Suprapubic skin (tissue), 4 donors: ENCODE results near the gene UBE2D1. TPM values are rescaled to one million over a fixed set of nuclear protein-coding genes. Genes with fewer than 3 reads are reported as not detected.

ENCODE experiments used
- DNase-seq, 2 donors: peaks; one replicate each; pipeline ENCODE4 v3.0.0-alpha.2; 2019; ENCODE audit warnings: low spot score in 2 of 2
- H3K27ac ChIP-seq: fragments of 200-600 bp; sonication (generic); one replicate; pipeline ENCODE4 v1.5.1; 2019
- H3K27me3 ChIP-seq: fragments of 200-600 bp; sonication (generic); one replicate; pipeline ENCODE4 v1.5.1; 2019
- H3K36me3 ChIP-seq: fragments of 200-600 bp; sonication (generic); one replicate; pipeline ENCODE4 v1.5.1; 2019
- H3K4me1 ChIP-seq: fragments of 200-600 bp; sonication (generic); one replicate; pipeline ENCODE4 v1.5.1; 2019
- H3K4me3 ChIP-seq: fragments of 200-600 bp; sonication (generic); one replicate; pipeline ENCODE4 v1.5.1; 2019; ENCODE audit warnings: mild to moderate bottlenecking
- H3K9me3 ChIP-seq: fragments of 200-600 bp; sonication (generic); one replicate; pipeline ENCODE4 v1.5.1; 2019
- EP300 ChIP-seq: sonication (generic); formaldehyde crosslinking; IDR thresholded peaks from one replicate; pipeline ENCODE4 v1.6.1; 2017; ENCODE audit warnings: antibody characterized with exemption
- POLR2A ChIP-seq, 2 donors: fragments of 450-650 bp; IDR thresholded peaks; one replicate each; pipeline ENCODE4 v1.6.1; 2017; ENCODE audit warnings: antibody characterized with exemption in 2 of 2, mild to moderate bottlenecking in 2 of 2, moderate library complexity in 2 of 2
- POLR2AphosphoS5 ChIP-seq, 3 donors: sonication (generic); formaldehyde crosslinking; IDR thresholded peaks; one replicate each; pipeline ENCODE4 v1.6.1; 2017; ENCODE audit warnings: antibody characterized with exemption in 3 of 3
- WGBS: methylation state at CpG from one replicate; pipeline ENCODE4 v1.1.5; 2018; 5-methylcytosine and 5-hydroxymethylcytosine counted together
- total RNA-seq, 4 donors: library from RNA; depleted of rRNA; stranded (reverse); fragments of >200 nt; gene quantifications; one replicate each; pipeline ENCODE4 v1.1.0, GENCODE V29; 2016
- TF ChIP-seq, protein P1 (sequence below), 2 donors: fragments of 200-600 bp in 1 of 2; fragments of 450-650 bp in 1 of 2; sonication (generic) in 1 of 2; IDR thresholded peaks; one replicate each; pipeline ENCODE4 v1.5.1; 2016 to 2019; ENCODE audit warnings: antibody characterized with exemption in 2 of 2, mild to moderate bottlenecking in 1 of 2, moderate library complexity in 1 of 2

Gene UBE2D1
- total RNA-seq, 4 donors from 2014 or later, result 8.3 to 11.5 (median 9.6) TPM

DNA sequence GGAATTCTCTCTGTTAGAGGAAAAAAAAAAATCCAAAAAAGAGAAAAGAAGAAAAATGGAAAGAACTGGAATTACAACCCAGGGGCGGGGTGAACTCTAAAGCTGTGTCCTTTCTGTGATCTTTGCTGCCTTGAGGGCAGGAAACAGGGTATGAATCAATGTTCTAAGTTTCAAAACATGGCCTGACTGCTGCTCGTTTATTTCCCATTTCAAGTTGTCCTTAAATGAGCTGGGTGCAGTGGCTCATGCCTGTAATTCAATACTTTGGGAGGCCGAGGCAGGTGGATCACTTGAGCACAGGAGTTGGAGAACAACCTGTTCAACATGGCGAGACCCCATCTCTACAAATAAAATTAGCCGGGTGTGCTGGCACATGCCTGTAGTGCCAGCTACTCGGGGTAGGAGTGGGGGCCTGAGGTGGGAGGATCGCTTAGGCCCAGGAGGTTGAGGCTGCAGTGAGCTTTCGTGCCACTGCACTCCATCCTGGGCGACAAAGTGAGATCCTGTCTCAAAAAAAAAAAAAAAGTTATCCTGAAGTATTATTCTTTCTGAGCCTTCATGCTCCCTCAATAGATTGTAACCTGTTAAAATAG is 25.7 kb downstream of the UBE2D1 start:
- 80% methylated on average over 9 of the region's 9 CpGs for WGBS
- Histone ChIP-seq H3K27me3 (no peaks in the 10 kb centered on the region), H3K4me3 (no peak overlapping the region), H3K36me3 (peaks cover 3% of the 10 kb centered on the region), H3K9me3 (no peaks in the 10 kb centered on the region), H3K4me1 (no peaks in the 10 kb centered on the region), H3K27ac (no peak overlapping the region)
- TF ChIP-seq, protein P1, sequence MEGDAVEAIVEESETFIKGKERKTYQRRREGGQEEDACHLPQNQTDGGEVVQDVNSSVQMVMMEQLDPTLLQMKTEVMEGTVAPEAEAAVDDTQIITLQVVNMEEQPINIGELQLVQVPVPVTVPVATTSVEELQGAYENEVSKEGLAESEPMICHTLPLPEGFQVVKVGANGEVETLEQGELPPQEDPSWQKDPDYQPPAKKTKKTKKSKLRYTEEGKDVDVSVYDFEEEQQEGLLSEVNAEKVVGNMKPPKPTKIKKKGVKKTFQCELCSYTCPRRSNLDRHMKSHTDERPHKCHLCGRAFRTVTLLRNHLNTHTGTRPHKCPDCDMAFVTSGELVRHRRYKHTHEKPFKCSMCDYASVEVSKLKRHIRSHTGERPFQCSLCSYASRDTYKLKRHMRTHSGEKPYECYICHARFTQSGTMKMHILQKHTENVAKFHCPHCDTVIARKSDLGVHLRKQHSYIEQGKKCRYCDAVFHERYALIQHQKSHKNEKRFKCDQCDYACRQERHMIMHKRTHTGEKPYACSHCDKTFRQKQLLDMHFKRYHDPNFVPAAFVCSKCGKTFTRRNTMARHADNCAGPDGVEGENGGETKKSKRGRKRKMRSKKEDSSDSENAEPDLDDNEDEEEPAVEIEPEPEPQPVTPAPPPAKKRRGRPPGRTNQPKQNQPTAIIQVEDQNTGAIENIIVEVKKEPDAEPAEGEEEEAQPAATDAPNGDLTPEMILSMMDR (IDR thresholded peaks at IDR 0.05), result no peak
- no peak for DNase-seq

DNA sequence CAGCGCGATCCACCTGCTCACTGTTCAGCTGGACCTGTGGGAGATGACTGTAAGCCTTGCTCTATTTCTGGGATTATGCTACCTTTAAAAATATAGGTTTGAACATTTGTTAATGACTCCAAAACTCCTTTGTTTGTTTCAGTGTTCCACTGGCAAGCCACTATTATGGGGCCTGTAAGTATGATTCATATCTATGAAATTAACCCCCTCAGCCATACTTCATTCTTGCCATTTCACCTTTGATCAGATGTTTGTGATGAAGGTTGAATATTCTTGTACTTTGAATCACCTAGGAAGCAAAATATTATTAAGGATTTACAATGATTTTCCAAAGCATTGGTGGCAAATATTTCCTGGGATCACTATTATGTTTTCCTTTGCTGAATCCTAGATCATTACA is 26.5 kb downstream of the UBE2D1 start:
- WGBS, result 98% methylated on average over 2 of the region's 2 CpGs
- DNase-seq, result no peak
- TF ChIP-seq POLR2AphosphoS5 (IDR thresholded peaks at IDR 0.05) (no peak), EP300 (no peak), POLR2A (IDR thresholded peaks at IDR 0.05) (no peak)
- TF ChIP-seq, protein P1 (IDR thresholded peaks at IDR 0.05), result no peak
- no peaks in the 10 kb centered on the region for H3K9me3 ChIP-seq
- H3K27me3 ChIP-seq, result no peaks in the 10 kb centered on the region
- H3K27ac ChIP-seq, result no peak overlapping the region
- no peak overlapping the region for H3K4me3 ChIP-seq
- H3K36me3 ChIP-seq, result peaks cover 3% of the 10 kb centered on the region
- no peaks in the 10 kb centered on the region for H3K4me1 ChIP-seq

DNA sequence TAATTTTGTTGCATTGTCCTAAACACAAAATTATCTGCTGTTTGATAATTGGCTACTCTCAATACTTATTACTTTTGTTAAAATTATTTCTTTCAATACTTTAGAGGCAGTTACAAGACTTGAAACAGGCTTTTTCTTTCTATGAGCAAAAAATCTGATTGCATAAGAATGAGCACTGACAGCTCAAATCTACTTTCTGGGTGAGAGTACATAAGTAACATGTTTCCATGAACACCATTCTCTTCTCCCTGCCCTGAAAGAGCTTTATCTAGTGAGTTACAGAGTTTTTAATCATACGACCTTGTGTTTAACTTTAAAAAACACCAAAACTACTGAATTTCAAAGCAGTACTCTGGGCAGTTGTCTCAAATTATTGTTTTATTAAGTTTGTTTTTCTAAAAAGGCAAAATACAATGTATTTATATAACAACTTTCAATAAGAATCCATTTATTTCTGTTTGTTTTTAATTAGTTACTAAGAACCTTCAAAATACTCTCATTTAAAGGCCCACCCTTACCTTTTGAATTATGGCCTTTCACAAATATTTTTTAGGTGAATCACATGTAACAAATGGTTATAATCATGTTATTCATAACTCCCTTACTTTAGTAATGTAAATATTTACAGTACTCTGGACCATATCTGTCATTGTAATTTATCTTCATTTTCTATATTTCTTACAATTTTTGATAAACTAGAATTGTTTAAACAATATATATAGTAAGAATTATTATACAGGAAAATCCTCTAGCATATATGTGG is 27.4 kb downstream of the UBE2D1 start:
- Histone ChIP-seq H3K4me1 (no peaks in the 10 kb centered on the region), H3K27ac (no peak overlapping the region), H3K4me3 (no peak overlapping the region), H3K36me3 (peaks cover 3% of the 10 kb centered on the region), H3K9me3 (no peaks in the 10 kb centered on the region), H3K27me3 (no peaks in the 10 kb centered on the region)
- TF ChIP-seq EP300, result no peak
- no peak for TF ChIP-seq POLR2A (IDR thresholded peaks at IDR 0.05)
- TF ChIP-seq, protein P1 (IDR thresholded peaks at IDR 0.05), result no peak
- no peak for TF ChIP-seq POLR2AphosphoS5 (IDR thresholded peaks at IDR 0.05)
- no peak for DNase-seq
- 100% methylated on average over 1 of the region's 1 CpG for WGBS

DNA sequence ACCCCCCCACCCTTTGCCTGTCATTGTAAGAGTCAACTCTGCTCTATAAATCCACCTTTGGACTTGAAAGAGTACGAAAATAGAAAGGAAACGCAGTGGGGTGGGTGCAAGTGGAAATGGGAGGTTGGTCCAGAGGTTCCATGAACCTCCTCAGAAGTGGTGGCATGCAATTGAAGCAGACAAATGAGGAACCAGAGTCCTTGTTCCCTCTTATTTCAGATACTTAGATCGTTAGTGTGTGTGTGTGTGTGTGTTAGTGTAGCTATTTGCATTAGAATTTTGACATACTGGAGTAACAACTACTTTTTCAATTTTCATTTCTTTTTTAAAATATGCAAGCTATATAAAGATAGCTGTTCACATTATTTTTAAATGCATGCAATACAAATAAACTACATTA is 32.3 kb downstream of the UBE2D1 start:
- Histone ChIP-seq H3K36me3 (peaks cover 13% of the 10 kb centered on the region), H3K27me3 (no peaks in the 10 kb centered on the region), H3K4me3 (no peak overlapping the region), H3K4me1 (no peaks in the 10 kb centered on the region), H3K27ac (no peak overlapping the region), H3K9me3 (no peaks in the 10 kb centered on the region)
- DNase-seq, result no peak
- WGBS, result 86% methylated on average over 3 of the region's 3 CpGs
- TF ChIP-seq POLR2AphosphoS5 (IDR thresholded peaks at IDR 0.05), result no peak
- TF ChIP-seq, protein P1 (IDR thresholded peaks at IDR 0.05), result no peak
- TF ChIP-seq EP300, result no peak
- TF ChIP-seq POLR2A (IDR thresholded peaks at IDR 0.05), result no peak

DNA sequence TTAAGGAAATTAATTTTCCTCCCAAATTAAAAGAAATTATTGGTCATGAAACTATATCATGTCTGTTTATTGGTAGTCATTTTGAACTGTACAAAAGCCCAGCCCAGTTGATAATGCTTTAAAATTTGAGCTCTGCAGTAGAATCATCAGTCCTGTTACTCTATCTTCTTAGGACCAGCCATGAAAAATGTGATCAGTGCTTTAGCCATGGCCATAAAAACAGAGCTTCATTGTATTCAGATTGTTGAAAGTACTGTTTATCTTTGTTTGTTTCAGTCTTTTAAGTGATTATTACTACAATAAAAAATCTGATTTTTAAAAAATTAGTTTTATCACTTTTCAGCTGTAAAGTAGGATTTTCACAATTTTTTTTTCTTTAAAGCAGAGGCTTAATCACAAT is 36.7 kb downstream of the UBE2D1 start:
- Histone ChIP-seq H3K4me3 (no peak overlapping the region), H3K27ac (no peak overlapping the region), H3K36me3 (peaks cover 10% of the 10 kb centered on the region), H3K4me1 (no peaks in the 10 kb centered on the region), H3K27me3 (no peaks in the 10 kb centered on the region), H3K9me3 (no peaks in the 10 kb centered on the region)
- DNase-seq, result no peak
- no peak for TF ChIP-seq EP300
